Upper lobe of left lung (tissue), 4 donors: ENCODE data around the gene TRIM60.

Experiments used
- EP300 ChIP-seq, 4 donors: sonication (generic); formaldehyde crosslinking; IDR thresholded peaks; one replicate each; pipeline ENCODE4 v1.5.1; 2017; ENCODE audit warnings: antibody characterized with exemption in 4 of 4, control low read depth in 2 of 4
- POLR2A ChIP-seq, 4 donors: fragments of 450-650 bp; IDR thresholded peaks; one replicate each; pipeline ENCODE4 v1.5.1; 2016 to 2017; ENCODE audit warnings: antibody characterized with exemption in 4 of 4, mild to moderate bottlenecking in 2 of 4
- TF ChIP-seq, protein P1 (sequence below), 6 experiments: fragments of 450-650 bp in 4 of 6; fragments of 200-600 bp in 2 of 6; sonication (generic) in 2 of 6; IDR thresholded peaks; one replicate each; pipeline ENCODE4 v1.5.1; 2016 to 2019; ENCODE audit warnings: antibody characterized with exemption in 6 of 6

GRCh38 chr4:165079476-165079875, 47.7 kb downstream of the TRIM60 start:
- TF ChIP-seq, protein P1, sequence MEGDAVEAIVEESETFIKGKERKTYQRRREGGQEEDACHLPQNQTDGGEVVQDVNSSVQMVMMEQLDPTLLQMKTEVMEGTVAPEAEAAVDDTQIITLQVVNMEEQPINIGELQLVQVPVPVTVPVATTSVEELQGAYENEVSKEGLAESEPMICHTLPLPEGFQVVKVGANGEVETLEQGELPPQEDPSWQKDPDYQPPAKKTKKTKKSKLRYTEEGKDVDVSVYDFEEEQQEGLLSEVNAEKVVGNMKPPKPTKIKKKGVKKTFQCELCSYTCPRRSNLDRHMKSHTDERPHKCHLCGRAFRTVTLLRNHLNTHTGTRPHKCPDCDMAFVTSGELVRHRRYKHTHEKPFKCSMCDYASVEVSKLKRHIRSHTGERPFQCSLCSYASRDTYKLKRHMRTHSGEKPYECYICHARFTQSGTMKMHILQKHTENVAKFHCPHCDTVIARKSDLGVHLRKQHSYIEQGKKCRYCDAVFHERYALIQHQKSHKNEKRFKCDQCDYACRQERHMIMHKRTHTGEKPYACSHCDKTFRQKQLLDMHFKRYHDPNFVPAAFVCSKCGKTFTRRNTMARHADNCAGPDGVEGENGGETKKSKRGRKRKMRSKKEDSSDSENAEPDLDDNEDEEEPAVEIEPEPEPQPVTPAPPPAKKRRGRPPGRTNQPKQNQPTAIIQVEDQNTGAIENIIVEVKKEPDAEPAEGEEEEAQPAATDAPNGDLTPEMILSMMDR (IDR thresholded peaks at IDR 0.05): no peak
- no peak for TF ChIP-seq EP300 (IDR thresholded peaks at IDR 0.05)
- no peak for TF ChIP-seq POLR2A (IDR thresholded peaks at IDR 0.05)
